ENCODE results near the gene FLII.

GRCh38 chr17:18225642-18226283 is 32.8 kb downstream of the FLII start:
- TF ChIP-seq REST (IDR thresholded peaks at IDR 0.05; ENCODE audit: low read depth, low read length) (no peak), CTCF (IDR thresholded peaks at IDR 0.05) (no peak), MAX (IDR thresholded peaks at IDR 0.05; ENCODE audit: low read depth) (no peak), POLR2AphosphoS5 (IDR thresholded peaks at IDR 0.05; ENCODE audit: low read depth, low read length) (no peak), NRF1 (IDR thresholded peaks at IDR 0.05; ENCODE audit: low read depth, low read length) (no peak), FOXM1 (IDR thresholded peaks at IDR 0.05; ENCODE audit: low read depth) (no peak), EP300 (IDR thresholded peaks at IDR 0.05; ENCODE audit: borderline replicate concordance in 1 of 2, low read depth in 1 of 2, low read length in 1 of 2) (no peak), FOXJ3 (CRISPR knock-in tag; IDR thresholded peaks at IDR 0.05) (no peak), TAF1 (IDR thresholded peaks at IDR 0.05; ENCODE audit: borderline replicate concordance, low read depth, low read length) (no peak), GATA2 (CRISPR knock-in tag; IDR thresholded peaks at IDR 0.05) (no peak)

Data from SK-N-SH (cell line).